HepG2 (cell line): ENCODE results near the gene BRCA1. TPM values are rescaled to one million over a fixed set of nuclear protein-coding genes. Genes with fewer than 3 reads are reported as not detected.

Source experiments
- ESRRA ChIP-seq: sonication (generic); formaldehyde crosslinking; IDR thresholded peaks from 2 replicates; pipeline ENCODE4 v1.5.1; 2020; ENCODE audit warnings: mild to moderate bottlenecking, low read depth, missing genetic modification reagents
- GABPB1 ChIP-seq: IDR thresholded peaks from 2 replicates; pipeline ENCODE4 v1.6.1; 2016; ENCODE audit warnings: mild to moderate bottlenecking, missing genetic modification reagents, moderate library complexity, missing compliant biosample characterization
- HOXD1 ChIP-seq: sonication (generic); formaldehyde crosslinking; IDR thresholded peaks from 2 replicates; pipeline ENCODE4 v1.5.0; 2020; ENCODE audit warnings: missing genetic modification reagents
- MAFF ChIP-seq: IDR thresholded peaks from 2 replicates; pipeline ENCODE4 v1.6.1; 2011; ENCODE audit warnings: low read depth, low read length, improper control_type of control experiment
- ZNF44 ChIP-seq: sonication (generic); formaldehyde crosslinking; IDR thresholded peaks from 2 replicates; pipeline ENCODE4 v1.5.1; 2020; ENCODE audit warnings: mild to moderate bottlenecking, missing genetic modification reagents
- ZNF724P ChIP-seq: sonication (generic); formaldehyde crosslinking; IDR thresholded peaks from 2 replicates; pipeline ENCODE4 v1.8.0; 2022; ENCODE audit warnings: missing genetic modification reagents, borderline replicate concordance
- ZNF747 ChIP-seq: sonication (generic); formaldehyde crosslinking; IDR thresholded peaks from 2 replicates; pipeline ENCODE4 v1.8.1; 2023; ENCODE audit warnings: missing genetic modification reagents, mild to moderate bottlenecking, borderline replicate concordance
- polyA plus RNA-seq, 8 experiments: library from polyadenylated mRNA; depleted of rRNA in 3 of 8; stranded (reverse) in 7 of 8; unstranded in 1 of 8; fragments of >200 nt; fragmentation: Illumina TruSeq in 4 of 8; extraction: Trizol in 4 of 8; gene quantifications; 2 replicates each; pipeline versions ENCODE4 v1.2.1 to v1.2.3, GENCODE V29; 2011 to 2016; ENCODE audit warnings: low read depth in 4 of 8, missing spikeins in 1 of 8, mixed read lengths in 1 of 8; ENCODE audit not compliant: insufficient read depth in 1 of 8
- total RNA-seq, 5 experiments: library from RNA; depleted of rRNA; stranded (reverse); fragments of >200 nt; fragmentation: Illumina TruSeq; extraction: Trizol; gene quantifications; 2 replicates each; pipeline ENCODE4 v1.2.3, GENCODE V29; 2016; ENCODE audit warnings: low read depth in 1 of 5
- TF ChIP-seq, protein P1 (sequence below), 2 experiments: IDR thresholded peaks; 2 replicates each; pipeline ENCODE4 v1.6.1; 2011 to 2012; ENCODE audit warnings: low read length in 2 of 2, borderline replicate concordance in 1 of 2, low read depth in 1 of 2, mild to moderate bottlenecking in 1 of 2, moderate library complexity in 1 of 2
- TF ChIP-seq, protein P2 (sequence below): fragments of 450-650 bp; IDR thresholded peaks from 2 replicates; pipeline ENCODE4 v1.6.1; 2017; ENCODE audit warnings: mild to moderate bottlenecking
- TF ChIP-seq, protein P3 (sequence below): sonication (generic); formaldehyde crosslinking; IDR thresholded peaks from 2 replicates; pipeline ENCODE4 v1.4.0; 2020; ENCODE audit warnings: missing genetic modification reagents; ENCODE audit errors: not compliant biosample characterization
- TF ChIP-seq, protein P4 (sequence below): sonication (generic); formaldehyde crosslinking; IDR thresholded peaks from 2 replicates; pipeline ENCODE4 v1.8.0; 2023; ENCODE audit warnings: mild to moderate bottlenecking, missing genetic modification reagents
- TF ChIP-seq, protein P5 (sequence below): sonication (generic); formaldehyde crosslinking; IDR thresholded peaks from 2 replicates; pipeline ENCODE4 v1.9.0; 2021; ENCODE audit warnings: mild to moderate bottlenecking, missing genetic modification reagents

BRCA1 gene
- total and polyA plus RNA-seq, 2 of the 13 experiments (the other 11 are each of a cell fraction or from before 2014, with no cell fraction given): 13.3 to 37.5 TPM

DNA sequence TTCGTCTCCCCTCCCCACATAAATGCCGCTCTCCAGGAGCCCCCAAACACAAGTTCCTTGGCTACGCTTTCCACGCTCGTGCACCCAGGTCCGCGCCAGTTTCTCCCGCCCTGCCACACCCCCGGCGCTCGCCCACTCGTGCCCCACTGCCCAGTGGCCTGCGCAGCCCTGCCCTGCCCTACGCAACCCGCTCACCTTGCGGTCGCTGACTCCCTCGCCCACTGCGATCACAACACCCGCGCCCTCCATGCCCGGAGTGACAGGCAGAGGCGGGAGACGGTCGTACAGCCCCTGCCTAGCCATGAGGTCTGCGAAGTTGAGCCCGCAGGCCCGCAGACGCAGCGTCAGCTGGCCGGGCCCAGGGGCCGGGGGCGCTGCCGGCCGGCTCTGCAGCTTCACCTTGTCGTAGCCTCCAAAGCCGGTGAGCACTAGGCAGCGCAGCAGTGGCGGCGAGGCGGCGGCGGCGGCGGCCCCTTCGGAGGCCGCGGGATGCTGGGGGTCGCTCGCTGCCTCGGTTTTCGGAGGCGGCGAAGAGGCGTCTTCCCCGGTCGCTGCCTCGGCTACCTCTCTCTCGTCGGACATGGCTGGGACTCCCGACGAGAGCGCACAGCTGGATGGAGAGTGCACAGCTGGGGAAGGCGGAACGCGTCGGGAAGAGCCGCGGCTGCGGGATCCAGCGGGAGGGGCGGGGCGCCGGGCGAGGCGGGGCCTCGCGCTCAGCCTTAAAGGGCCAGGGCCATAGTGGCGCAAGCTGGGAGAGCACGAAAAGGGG is 103.2 kb downstream of the BRCA1 start, which contains the start of gene VAT1 (continued):
- TF ChIP-seq, protein P1, sequence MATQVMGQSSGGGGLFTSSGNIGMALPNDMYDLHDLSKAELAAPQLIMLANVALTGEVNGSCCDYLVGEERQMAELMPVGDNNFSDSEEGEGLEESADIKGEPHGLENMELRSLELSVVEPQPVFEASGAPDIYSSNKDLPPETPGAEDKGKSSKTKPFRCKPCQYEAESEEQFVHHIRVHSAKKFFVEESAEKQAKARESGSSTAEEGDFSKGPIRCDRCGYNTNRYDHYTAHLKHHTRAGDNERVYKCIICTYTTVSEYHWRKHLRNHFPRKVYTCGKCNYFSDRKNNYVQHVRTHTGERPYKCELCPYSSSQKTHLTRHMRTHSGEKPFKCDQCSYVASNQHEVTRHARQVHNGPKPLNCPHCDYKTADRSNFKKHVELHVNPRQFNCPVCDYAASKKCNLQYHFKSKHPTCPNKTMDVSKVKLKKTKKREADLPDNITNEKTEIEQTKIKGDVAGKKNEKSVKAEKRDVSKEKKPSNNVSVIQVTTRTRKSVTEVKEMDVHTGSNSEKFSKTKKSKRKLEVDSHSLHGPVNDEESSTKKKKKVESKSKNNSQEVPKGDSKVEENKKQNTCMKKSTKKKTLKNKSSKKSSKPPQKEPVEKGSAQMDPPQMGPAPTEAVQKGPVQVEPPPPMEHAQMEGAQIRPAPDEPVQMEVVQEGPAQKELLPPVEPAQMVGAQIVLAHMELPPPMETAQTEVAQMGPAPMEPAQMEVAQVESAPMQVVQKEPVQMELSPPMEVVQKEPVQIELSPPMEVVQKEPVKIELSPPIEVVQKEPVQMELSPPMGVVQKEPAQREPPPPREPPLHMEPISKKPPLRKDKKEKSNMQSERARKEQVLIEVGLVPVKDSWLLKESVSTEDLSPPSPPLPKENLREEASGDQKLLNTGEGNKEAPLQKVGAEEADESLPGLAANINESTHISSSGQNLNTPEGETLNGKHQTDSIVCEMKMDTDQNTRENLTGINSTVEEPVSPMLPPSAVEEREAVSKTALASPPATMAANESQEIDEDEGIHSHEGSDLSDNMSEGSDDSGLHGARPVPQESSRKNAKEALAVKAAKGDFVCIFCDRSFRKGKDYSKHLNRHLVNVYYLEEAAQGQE (IDR thresholded peaks at IDR 0.05; ENCODE audit: borderline replicate concordance in 1 of 2, low read depth in 1 of 2, low read length in 2 of 2): no peak
- TF ChIP-seq ESRRA (CRISPR knock-in tag) (peak; percentile 65; the same call in 1 of the 2 replicates), GABPB1 (CRISPR knock-in tag) (peak; percentile 74; the same call in 1 of the 2 replicates), ZNF44 (CRISPR knock-in tag) (peak; percentile 73; the same call in 1 of the 2 replicates), ZNF724P (CRISPR knock-in tag) (0 out of 2 replicates have a peak, but pooled peaks have one; percentile 69), ZNF747 (CRISPR knock-in tag) (peak; percentile 80; the same call in 1 of the 2 replicates), HOXD1 (peak; percentile 90), MAFF (no peak)
- TF ChIP-seq, protein P2, sequence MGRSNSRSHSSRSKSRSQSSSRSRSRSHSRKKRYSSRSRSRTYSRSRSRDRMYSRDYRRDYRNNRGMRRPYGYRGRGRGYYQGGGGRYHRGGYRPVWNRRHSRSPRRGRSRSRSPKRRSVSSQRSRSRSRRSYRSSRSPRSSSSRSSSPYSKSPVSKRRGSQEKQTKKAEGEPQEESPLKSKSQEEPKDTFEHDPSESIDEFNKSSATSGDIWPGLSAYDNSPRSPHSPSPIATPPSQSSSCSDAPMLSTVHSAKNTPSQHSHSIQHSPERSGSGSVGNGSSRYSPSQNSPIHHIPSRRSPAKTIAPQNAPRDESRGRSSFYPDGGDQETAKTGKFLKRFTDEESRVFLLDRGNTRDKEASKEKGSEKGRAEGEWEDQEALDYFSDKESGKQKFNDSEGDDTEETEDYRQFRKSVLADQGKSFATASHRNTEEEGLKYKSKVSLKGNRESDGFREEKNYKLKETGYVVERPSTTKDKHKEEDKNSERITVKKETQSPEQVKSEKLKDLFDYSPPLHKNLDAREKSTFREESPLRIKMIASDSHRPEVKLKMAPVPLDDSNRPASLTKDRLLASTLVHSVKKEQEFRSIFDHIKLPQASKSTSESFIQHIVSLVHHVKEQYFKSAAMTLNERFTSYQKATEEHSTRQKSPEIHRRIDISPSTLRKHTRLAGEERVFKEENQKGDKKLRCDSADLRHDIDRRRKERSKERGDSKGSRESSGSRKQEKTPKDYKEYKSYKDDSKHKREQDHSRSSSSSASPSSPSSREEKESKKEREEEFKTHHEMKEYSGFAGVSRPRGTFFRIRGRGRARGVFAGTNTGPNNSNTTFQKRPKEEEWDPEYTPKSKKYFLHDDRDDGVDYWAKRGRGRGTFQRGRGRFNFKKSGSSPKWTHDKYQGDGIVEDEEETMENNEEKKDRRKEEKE: no peak
- TF ChIP-seq, protein P3, sequence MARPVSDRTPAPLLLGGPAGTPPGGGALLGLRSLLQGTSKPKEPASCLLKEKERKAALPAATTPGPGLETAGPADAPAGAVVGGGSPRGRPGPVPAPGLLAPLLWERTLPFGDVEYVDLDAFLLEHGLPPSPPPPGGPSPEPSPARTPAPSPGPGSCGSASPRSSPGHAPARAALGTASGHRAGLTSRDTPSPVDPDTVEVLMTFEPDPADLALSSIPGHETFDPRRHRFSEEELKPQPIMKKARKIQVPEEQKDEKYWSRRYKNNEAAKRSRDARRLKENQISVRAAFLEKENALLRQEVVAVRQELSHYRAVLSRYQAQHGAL (CRISPR knock-in tag): peak; percentile 84
- TF ChIP-seq, protein P4, sequence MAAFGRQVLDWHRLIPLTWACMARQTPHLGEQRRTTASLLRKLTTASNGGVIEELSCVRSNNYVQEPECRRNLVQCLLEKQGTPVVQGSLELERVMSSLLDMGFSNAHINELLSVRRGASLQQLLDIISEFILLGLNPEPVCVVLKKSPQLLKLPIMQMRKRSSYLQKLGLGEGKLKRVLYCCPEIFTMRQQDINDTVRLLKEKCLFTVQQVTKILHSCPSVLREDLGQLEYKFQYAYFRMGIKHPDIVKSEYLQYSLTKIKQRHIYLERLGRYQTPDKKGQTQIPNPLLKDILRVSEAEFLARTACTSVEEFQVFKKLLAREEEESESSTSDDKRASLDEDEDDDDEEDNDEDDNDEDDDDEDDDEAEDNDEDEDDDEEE (CRISPR knock-in tag): peak; percentile 97; the same call in 1 of the 2 replicates
- TF ChIP-seq, protein P5, sequence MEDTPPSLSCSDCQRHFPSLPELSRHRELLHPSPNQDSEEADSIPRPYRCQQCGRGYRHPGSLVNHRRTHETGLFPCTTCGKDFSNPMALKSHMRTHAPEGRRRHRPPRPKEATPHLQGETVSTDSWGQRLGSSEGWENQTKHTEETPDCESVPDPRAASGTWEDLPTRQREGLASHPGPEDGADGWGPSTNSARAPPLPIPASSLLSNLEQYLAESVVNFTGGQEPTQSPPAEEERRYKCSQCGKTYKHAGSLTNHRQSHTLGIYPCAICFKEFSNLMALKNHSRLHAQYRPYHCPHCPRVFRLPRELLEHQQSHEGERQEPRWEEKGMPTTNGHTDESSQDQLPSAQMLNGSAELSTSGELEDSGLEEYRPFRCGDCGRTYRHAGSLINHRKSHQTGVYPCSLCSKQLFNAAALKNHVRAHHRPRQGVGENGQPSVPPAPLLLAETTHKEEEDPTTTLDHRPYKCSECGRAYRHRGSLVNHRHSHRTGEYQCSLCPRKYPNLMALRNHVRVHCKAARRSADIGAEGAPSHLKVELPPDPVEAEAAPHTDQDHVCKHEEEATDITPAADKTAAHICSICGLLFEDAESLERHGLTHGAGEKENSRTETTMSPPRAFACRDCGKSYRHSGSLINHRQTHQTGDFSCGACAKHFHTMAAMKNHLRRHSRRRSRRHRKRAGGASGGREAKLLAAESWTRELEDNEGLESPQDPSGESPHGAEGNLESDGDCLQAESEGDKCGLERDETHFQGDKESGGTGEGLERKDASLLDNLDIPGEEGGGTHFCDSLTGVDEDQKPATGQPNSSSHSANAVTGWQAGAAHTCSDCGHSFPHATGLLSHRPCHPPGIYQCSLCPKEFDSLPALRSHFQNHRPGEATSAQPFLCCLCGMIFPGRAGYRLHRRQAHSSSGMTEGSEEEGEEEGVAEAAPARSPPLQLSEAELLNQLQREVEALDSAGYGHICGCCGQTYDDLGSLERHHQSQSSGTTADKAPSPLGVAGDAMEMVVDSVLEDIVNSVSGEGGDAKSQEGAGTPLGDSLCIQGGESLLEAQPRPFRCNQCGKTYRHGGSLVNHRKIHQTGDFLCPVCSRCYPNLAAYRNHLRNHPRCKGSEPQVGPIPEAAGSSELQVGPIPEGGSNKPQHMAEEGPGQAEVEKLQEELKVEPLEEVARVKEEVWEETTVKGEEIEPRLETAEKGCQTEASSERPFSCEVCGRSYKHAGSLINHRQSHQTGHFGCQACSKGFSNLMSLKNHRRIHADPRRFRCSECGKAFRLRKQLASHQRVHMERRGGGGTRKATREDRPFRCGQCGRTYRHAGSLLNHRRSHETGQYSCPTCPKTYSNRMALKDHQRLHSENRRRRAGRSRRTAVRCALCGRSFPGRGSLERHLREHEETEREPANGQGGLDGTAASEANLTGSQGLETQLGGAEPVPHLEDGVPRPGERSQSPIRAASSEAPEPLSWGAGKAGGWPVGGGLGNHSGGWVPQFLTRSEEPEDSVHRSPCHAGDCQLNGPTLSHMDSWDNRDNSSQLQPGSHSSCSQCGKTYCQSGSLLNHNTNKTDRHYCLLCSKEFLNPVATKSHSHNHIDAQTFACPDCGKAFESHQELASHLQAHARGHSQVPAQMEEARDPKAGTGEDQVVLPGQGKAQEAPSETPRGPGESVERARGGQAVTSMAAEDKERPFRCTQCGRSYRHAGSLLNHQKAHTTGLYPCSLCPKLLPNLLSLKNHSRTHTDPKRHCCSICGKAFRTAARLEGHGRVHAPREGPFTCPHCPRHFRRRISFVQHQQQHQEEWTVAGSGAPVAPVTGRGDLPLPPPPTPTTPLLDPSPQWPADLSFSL (CRISPR knock-in tag): no peak
